RCC 7860 (cell line): ENCODE data around the gene HS6ST2.

Experiments used
- DNase-seq: peaks from one replicate; pipeline ENCODE4 v3.0.0-alpha.2; 2015; ENCODE audit warnings: low spot score
- FAIRE-seq: peaks from 2 replicates; lab custom pipeline; 2012; peaks lifted over from hg19 to GRCh38; lab: Jason Lieb, UNC

HS6ST2 gene

DNA sequence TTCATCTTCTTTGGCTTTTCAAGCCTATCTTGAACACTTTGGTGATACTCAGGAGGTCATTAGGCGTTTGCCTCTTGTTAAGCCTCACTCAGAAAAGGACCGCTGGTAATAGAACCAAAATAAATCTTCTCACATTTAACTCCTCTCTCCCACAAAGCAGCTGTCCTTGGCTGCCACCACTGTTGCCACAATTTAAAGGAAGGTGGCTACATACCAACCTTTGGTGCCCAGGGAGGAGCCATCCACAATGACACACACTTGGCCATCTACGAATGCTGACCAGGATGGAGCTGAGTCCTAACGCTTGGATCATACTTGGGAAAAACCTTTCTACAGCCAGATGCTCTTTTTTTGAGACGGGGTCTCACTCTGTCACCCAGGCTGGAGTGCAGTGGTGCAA lies 210.2 kb downstream of the HS6ST2 start:
- no peak for DNase-seq
- no peak for FAIRE-seq

DNA sequence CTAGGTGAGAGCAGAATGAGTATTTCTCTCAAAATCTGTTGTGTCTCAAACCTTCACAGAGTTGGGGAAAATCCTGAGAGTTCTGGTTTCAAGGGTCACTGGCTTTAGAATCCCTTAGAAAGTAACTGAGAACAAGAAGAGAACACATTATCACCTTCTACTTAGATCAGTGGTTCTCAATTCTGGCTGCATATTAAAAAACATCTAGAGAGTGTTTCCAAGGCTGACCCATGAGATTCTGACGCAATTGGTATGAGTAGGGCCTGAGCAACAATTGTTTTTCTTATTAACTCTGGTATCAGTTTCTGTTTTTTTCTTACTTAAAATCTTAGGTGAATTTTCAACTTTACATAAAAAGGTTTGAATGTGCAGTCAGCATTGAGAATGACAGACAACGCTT lies 212.8 kb downstream of the HS6ST2 start:
- DNase-seq, result no peak
- no peak for FAIRE-seq

DNA sequence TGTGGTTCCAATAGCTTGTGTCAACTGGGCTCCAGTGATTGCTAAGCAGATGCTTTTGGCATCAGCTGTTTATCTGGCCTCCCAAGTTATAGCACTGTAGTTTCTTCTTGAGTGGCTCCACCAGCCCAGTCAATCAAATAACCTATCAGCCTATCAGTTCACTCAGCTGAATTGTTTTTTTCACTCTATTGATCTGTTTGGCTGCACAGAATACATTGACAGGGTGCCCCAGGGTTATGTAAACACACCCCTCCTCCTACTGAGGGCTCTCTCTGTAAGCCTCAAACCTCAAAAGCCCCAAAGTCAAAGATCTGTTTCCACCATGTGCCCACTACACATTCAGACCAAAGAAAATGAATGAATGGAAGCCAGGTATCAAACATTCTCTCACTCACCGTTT lies 214.0 kb downstream of the HS6ST2 start:
- FAIRE-seq (no peak), DNase-seq (no peak)

DNA sequence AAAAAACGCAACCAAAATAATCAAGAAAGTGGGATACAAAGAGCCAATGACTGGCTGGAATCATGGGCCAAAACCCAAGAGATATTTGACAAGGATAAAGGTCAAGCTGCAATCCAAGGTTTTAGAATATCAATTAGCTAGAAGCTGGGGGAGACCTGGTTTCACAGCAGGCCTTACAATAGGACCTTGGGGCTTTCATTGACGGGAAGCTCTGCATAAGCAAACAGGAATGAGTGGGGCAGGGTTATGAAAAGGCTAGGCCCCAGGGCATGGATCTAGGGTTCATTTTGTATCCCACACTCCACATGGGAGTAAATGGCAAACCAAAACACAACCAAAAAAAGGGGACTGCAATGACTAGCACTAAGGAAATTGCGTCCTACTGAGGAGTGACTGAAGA lies 215.3 kb downstream of the HS6ST2 start:
- DNase-seq (no peak), FAIRE-seq (no peak)

DNA sequence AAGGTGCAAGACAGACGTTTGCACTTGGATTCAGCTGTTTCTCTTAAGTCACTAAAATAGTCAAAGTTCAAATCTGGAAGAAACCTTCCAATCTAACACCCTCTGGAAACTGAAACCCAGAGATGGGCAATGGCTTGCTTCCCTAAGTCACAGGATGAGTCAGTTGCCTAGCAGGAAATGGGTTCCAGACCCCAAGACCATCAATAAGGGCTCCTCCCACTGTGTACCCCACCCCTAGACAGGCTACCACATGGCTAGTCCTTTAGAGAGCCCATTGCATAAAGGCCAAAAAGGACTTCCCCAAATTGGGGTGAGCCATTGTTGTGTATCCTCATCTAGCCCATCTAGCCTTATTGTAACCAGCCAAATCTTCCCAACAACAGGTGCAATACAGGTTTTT lies 216.2 kb downstream of the HS6ST2 start:
- no peak for FAIRE-seq
- no peak for DNase-seq

DNA sequence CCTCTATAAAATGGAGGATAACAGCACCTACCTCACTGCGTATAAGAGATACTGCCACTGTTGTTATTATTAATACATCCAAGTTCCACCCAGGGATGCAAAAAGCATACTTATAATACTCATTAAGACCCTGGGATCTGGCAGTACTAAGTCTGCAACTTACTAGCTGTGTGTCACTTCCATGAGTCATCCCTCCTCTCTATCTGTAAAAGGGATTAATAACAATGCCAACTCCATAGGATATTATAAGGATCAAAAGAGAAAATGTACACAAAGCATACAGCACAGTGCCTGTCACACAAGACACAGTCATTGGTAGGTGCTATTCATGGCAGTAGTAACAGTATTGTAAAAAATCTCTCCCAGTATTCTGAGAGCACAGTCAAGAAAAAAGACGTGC lies 216.7 kb downstream of the HS6ST2 start:
- DNase-seq (no peak), FAIRE-seq (no peak)

DNA sequence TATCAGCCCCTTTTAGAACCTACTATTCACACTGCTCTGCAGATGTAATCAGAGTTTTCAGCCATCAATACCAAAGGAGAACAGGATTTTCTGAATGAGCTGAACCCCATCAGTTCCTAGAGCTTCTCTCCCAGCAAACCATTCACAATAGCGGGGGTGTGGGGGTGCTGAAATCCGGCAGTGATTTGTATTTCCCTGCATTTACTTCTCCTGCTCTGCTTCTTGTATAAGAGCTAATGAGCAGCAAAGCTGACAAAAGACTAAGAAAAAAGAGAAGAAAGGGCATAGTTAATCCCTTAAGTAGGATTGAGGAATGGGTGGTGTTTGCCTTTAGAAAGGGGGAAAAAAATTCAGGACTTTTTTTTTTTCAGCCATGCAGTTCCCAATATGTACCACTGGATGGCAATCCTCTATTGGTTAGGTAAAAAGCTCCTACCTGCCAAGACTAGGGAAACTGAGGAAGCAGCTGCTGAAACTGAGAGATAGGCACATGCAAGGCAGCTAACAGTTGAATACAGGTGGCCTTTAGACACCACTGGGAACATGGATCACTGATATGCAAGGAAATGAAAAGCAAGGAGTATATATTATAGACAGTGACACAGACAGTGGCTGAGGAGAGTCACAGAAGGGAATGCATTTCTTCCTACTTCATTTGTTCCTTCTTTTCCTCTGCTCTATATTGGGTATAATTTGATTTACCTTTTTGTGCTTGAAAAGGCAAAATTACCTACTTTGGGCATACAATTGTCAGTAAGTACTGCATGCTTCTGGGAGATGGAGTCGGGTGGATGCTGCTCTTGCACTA lies 217.9 kb downstream of the HS6ST2 start:
- DNase-seq (no peak), FAIRE-seq (no peak)

DNA sequence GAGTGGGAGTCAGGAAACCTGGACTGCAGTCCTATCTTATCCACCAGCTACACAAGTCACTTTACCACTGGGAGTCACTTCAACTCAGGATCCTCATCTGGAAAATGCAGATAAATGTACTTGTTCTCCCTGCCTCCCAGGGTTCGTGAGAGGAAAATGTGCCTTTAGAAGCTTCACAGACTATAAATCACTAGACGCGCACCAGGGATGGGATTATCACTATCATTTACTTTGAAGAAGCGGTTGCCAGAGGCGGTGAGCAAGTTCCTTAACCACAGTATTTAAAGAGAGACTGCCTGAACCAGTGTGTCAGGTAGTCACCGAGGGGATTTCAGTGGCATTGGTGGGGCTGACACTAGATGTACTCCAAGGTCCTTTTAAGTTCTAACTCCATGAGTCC lies 219.5 kb downstream of the HS6ST2 start:
- FAIRE-seq (no peak), DNase-seq (no peak)

DNA sequence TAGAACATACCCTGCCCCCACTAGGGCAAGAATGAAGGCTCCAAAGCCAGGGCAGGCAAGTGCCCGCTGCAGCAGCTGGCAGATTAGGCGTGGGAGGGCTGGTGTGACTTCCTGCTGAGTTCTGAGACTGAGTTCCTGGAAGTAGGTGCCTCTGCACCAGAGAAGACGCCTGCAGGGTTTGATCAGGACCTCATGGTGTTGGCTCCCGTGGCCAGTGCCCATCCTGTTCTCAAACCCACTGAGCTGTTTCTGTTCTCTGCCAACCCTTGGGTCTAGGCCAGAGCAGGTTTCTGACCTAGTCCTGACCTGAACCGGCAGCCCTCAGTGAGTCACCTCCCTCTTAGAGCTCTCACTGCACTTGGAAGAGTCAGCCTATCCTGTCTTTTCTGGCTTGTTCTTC lies 220.7 kb downstream of the HS6ST2 start:
- DNase-seq (no peak), FAIRE-seq (no peak)

DNA sequence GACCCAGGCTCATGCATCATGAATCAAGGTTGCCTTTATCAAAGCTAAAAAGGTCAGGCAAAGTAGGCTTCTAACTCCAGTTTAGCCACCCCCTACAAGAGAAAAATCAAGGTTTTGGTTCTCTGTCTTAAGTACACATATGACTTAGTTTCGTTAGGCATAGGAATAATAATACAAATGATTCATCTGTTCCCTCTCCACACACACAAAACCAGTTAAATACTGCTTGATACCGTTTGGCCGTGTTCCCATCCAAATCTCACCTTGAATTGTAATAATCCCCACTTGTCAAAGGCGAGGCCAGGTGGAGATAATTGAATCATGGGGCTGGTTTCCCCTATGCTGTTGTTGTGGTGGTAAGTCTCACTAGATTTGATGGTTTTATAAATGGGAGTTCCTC lies 226.2 kb downstream of the HS6ST2 start:
- DNase-seq (no peak), FAIRE-seq (no peak)

DNA sequence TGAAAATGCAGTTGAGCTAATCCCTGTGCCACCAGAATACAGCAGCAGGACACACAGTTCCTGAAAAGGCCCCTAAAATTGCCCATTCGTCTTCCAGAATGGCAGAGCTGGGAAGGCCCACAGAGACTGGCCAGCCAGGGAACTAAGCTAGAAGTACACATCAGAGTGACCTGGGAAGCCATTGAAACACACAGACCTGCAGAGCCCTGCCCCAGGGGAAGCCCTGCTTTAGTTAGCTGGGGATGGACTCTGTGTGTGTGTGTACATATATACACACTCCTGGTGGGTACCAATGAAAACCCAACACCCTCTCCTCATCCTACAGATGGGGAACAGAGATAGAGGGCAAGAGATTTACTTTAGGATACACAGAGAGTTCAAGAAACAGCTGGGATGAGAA lies 227.7 kb downstream of the HS6ST2 start:
- FAIRE-seq, result no peak
- no peak for DNase-seq

DNA sequence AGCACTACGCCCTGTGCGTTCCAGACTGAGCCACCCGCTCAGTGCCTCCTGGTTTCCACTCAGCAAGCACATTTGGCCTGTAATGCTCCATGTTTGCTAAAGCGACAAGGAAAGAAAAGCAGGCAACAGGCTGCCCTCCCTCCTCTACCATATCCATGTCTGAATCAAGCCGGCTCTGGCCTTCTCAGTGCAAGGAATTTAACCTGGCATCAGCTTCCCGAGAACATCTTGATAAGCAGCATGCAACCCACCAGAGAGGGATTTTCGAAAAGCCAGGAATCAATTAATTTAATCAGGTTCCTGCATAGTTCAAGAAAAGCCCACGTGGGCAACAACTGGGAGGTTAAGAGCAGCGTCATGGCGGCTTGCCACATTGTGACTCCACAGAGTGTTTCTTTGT lies 228.2 kb downstream of the HS6ST2 start:
- FAIRE-seq, result no peak
- DNase-seq, result no peak

DNA sequence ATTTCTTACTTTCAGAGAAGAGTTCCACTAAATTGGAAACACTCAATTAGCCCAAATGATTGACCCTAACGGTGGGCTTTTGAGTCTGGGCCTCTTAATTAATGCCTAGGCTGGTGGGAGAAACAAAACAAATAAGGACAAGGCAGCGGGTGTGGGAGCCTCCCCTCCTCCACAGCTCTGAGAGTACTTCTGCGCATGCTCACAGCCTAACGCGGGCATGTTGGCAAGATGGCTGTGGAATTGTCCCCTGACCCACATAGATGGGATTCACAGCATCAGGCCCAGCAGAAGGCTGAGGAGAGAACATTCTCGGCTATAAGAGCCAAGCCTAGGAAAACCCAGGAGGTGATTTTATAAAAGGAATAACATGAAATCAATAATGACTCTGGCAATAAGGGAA lies 230.1 kb downstream of the HS6ST2 start:
- FAIRE-seq (no peak), DNase-seq (no peak)

DNA sequence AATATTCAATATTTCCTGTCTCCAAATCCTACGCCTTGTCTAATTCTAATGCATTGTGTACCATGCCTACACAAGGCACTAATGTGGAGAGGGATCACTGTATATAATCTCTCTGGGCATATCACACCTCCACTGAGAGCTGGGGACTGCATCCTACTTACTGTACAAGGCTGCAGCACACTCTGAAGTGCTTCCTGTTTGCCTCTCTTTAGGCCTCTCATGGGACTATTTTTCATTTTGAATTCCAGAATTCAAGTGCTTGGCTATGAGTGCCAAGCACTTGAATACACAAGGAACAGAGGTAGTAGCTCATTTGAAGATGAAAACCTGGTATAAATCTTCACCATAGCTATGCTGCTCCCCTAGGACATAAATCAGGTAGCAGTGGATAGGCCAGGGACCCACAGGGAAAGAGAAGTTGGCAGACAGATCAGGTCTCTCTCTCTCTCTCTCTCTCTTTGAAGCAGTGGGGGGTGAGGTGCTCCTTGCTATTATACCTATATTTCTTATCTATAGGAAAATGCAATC lies 239.9 kb downstream of the HS6ST2 start:
- FAIRE-seq, result no peak
- DNase-seq, result no peak

DNA sequence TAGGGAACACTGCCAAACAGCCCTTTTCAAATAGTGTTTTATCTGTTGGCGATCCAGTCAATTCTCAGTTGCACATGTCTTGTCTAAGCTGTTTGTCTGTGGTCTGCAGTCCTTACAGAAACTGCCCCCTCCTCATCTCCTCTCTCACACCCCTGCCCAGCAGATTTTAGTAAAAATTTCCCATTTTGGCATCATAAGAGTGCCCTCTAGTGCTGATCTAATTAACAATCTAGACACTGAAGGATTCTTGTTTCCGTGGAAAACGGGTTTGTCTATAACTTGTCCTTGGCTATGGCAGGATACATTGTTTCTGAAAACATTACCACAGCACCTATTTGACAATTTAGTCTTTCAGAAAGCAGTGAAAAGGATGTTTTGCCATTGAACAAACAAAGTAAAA lies 242.4 kb downstream of the HS6ST2 start:
- no peak for DNase-seq
- FAIRE-seq, result no peak

DNA sequence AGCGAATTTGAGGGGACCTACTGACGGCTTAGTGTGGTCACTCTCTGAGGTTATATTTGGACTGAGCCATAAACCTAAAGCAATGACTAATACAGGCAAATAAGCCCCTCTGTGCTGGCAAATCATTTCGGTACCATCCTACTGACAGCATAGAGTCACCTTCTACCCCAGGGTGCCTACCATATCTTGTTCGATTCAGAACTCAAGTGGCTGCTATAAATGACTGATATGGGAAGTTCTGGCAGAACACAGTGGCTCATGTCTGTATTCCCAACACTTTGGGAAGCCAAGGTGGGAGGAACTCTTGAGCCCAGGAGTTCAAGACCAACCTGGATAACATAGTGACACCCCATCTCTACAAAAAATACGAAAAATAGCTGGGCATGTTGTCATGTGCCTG lies 243.5 kb downstream of the HS6ST2 start:
- no peak for FAIRE-seq
- no peak for DNase-seq

DNA sequence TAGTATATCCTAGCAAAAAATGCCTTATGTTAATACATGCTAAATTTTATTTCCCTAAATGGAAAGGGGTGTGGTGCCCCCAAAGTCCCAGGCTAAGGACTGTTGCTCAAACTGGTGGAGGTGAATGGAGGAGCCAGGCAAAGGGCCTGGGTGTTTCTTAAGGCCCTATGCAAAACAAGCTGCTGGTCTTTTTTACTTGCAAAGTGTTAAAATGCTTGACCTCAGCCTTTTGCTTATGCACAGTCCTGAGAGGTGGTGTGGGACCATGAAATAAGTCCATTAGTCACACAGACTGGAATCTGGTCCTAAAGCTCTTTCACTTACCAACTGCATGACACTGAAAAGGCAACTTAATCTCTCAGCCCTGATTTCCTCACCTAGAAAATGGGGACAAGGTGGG lies 246.1 kb downstream of the HS6ST2 start:
- FAIRE-seq, result no peak

DNA sequence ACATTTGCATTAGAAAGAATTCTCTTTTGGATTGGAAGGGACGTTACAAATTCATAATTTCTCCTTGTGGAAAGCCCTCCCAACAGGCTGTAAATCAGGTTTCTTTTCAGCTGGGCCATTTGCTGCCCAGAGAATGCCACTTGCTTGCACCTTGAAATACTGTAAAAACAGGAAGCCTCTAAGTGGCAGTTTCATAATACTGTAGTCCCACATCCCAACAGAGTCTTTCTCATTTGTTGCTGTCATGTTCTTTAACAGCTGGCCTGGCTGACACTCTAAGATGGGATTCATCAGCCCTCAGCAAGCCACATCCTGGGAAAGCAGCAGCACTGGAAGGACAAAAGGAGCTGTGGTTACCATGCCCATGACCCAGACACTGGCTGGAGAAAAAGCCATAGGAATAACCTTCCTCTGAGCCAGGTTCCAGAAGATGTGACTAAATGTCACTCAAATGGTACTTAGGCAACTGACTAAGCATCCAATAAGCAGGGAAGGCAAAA lies 247.7 kb downstream of the HS6ST2 start:
- FAIRE-seq, result no peak

More for the DNA sequence above, 246.1 kb downstream of the HS6ST2 start:
- no peak for DNase-seq

DNA sequence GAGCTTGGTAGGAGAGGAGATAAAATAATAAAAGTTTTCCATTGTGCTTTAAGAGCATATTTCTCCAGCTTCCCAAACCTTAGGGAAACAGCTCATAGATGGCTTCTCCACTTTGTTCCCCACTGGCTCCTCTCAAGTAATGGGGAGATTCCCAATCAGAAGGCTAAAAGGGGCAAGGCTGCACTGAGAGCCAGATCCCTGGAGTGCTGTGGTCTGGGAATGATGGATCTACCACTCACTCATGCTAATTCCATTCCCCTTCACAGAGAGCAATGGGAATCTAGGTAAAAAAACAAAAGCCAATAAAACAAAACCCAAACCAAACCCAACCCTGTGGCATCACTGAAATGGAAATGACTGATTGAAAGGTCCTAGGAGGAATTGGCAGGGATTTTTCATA lies 249.9 kb downstream of the HS6ST2 start:
- no peak for FAIRE-seq

More for the DNA sequence above, 247.7 kb downstream of the HS6ST2 start:
- no peak for DNase-seq

DNA sequence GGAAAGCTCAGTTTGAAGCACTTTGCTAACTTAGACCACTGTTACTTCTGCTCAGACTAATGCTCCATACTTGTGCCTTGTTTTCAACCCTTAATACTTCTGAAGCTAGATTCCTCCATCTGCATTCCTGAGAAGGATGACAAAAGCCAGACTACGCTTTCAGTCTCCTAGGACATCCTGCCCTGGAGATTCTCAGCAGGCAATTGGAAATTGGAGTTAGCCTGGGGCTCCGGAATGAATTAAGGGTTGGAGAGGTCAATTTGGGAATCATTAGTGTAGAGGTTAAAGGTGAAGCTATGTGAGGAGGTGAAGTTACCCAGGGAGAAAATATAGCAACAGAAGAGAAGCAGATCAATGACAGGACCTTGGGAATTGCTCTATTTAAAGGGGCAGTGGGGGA lies 253.7 kb downstream of the HS6ST2 start:
- FAIRE-seq, result no peak
- DNase-seq, result no peak

More for the DNA sequence above, 249.9 kb downstream of the HS6ST2 start:
- DNase-seq, result no peak

DNA sequence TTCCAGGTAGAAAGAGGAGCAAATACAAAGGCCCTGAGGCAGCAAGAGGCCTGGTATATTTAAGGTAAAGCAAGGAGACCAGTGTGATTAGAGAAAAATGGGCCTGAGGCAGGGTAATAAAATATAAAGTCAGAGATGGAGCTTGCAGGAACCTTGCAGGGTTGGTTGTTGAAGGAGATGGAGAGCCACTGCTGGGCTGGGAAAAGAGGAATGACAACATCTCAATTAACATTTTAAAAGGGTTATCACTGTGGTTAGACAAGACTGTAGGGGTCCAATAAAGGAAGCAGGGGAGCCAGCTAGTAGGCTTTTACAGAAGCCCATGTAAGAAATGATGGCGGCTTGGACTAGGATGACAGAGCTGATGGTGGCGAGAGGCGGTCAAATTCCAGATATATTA lies 264.0 kb downstream of the HS6ST2 start:
- DNase-seq (no peak), FAIRE-seq (no peak)

DNA sequence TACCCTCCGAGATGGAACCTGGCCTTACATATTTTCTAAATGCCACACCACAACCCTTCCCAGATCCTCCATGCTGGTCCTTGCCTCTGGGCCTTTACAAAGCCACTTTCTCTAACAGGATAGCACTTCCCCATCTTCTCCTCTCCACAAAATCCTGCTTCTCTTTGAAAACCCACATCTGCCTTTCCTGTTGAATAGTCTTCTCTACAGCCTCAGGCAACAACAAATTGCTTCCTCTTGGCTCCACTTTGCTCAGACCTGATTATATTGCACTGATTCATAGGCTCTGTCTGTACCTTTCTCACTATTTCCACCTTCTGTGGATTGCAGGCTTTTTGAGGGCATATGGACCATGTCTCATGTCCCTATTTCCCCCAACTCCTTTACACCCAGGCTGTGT lies 265.9 kb downstream of the HS6ST2 start:
- no peak for FAIRE-seq
- no peak for DNase-seq

DNA sequence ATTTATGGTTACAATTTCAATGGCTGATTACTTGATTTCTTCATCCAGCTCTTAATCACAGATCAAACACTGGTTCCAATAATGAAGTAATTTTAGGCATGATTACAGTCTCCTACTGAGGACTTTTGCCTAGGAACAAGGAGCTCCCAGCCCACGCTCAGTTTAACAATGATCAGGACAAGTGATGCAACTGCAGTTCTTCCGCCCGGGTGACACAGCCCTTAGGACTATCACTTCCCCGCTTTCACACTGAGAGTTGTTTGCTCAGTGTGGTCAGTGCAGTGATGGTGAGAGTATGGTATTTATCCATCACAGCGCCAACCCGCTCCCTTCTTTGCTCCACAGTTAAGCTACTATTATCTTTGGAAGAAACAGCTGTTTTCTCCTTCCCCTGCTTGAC lies 266.4 kb downstream of the HS6ST2 start:
- no peak for DNase-seq

More for the DNA sequence above, 266.4 kb downstream of the HS6ST2 start:
- FAIRE-seq, result no peak
